Measurements from ENCODE around the gene KRTAP10-7. TPM values are rescaled to one million over a fixed set of nuclear protein-coding genes. Genes with fewer than 3 reads are reported as not detected.
"Not testable (repeated sequence)": the region's sequence is repeated elsewhere in the genome, so short reads cannot be mapped to it uniquely, and the experiment has no call there.

The KRTAP10-7 gene
- total and polyA plus RNA-seq, 2 donors (not counting 1 experiment from before 2014, with no cell fraction given), result not detected

DNA sequence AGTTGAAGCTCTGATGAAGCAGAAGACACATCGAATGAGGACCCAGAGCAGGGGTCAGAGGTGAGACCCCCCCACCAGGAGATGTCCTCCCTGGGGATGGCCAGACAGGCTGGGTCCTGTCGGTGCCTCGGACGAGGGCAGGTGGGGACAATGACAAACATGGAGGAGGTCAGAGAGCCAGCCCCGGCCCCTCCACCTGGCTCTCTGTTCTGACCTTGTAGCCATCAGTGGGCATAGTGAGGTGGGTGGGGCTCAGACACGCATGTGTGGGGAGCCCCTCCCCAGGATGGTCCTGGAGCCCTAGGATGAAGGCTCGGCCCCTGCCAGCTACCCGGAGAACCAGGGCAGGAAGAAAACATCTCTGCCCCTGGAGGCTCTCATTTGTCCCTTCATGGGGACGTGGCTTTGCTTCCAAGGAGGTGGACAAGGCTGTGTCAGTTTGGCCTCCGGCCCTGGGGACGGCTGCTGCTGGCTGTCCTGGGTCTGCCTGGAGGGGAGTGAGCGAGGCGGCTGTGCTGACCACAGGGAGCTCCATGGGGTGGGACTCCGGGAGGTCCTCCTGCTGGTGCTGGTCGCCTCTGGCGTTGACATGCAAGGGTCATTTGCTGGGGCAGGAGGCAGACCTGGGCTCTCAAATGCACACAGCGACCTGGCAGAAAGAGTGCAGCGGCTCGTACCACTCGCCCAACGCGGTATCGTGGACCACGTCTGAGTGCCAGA, 10.7 kb upstream of the KRTAP10-7 start:
- DNase-seq (ENCODE audit: low read depth in 2 of 2), result no peak
- Histone ChIP-seq H3K9me3 (ENCODE audit: control insufficient read depth, insufficient read depth, low read depth, low read length) (no peaks in the 10 kb centered on the region), H3K79me2 (ENCODE audit: control insufficient read depth, insufficient read depth, low read length) (no peaks in the 10 kb centered on the region), H3K36me3 (ENCODE audit: control insufficient read depth, insufficient read depth, low read length) (no peaks in the 10 kb centered on the region), H3K4me2 (ENCODE audit: extremely low read depth, insufficient read depth, low read length) (no peak overlapping the region), H4K20me1 (ENCODE audit: control insufficient read depth, extremely low read depth, insufficient read depth, low read length) (no peaks in the 10 kb centered on the region), H3K9ac (ENCODE audit: insufficient read depth, low read length) (no peak overlapping the region), H3K4me1 (ENCODE audit: control insufficient read depth, extremely low read depth, insufficient read depth, low read length) (no peaks in the 10 kb centered on the region), H2AFZ (ENCODE audit: low read length) (no peak overlapping the region), H3K27me3 (ENCODE audit: control insufficient read depth, insufficient read depth, low read length) (peaks cover 4% of the 10 kb centered on the region), H3K27ac (ENCODE audit: insufficient read depth, low read length) (no peak overlapping the region), H3K4me3 (replicated peaks in 1 of 4; ENCODE audit: control extremely low read depth in 1 of 4, insufficient read depth in 1 of 4, low read depth in 3 of 4, low read length in 4 of 4) (no peak overlapping the region)
- no peak for TF ChIP-seq EZH2 (IDR thresholded peaks at IDR 0.05; ENCODE audit: low read length, missing control alignments)
- TF ChIP-seq, protein P1, sequence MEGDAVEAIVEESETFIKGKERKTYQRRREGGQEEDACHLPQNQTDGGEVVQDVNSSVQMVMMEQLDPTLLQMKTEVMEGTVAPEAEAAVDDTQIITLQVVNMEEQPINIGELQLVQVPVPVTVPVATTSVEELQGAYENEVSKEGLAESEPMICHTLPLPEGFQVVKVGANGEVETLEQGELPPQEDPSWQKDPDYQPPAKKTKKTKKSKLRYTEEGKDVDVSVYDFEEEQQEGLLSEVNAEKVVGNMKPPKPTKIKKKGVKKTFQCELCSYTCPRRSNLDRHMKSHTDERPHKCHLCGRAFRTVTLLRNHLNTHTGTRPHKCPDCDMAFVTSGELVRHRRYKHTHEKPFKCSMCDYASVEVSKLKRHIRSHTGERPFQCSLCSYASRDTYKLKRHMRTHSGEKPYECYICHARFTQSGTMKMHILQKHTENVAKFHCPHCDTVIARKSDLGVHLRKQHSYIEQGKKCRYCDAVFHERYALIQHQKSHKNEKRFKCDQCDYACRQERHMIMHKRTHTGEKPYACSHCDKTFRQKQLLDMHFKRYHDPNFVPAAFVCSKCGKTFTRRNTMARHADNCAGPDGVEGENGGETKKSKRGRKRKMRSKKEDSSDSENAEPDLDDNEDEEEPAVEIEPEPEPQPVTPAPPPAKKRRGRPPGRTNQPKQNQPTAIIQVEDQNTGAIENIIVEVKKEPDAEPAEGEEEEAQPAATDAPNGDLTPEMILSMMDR (conservative IDR thresholded peaks at IDR 0.05 in 1 of 2, IDR thresholded peaks at IDR 0.05 in 1 of 2; ENCODE audit: low read depth in 1 of 2, low read length in 2 of 2), result no peak

DNA sequence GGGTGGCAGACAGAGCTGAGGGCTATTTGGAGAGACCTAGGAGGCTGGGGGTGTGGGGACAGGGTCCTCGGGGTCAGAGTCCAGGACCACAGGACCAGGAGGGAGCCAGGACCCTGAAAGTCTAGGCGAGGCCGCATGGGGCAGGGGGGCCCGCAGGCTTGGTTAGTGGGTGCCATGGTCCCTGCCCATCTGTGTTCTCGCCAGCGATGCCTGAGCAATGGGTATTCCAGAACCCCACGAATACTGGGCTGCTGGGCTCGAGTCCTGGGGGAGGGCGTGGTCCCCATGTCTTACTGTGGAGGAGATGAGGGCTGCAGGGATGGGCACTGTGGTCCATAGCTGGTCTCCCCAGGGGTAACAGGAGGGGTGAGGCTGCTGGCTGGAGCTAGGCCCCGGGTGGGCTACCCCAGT, 10.1 kb upstream of the KRTAP10-7 start:
- Histone ChIP-seq H3K27me3 (ENCODE audit: control insufficient read depth, insufficient read depth, low read length) (peaks cover 4% of the 10 kb centered on the region), H3K9me3 (ENCODE audit: control insufficient read depth, insufficient read depth, low read depth, low read length) (no peaks in the 10 kb centered on the region), H3K36me3 (ENCODE audit: control insufficient read depth, insufficient read depth, low read length) (no peaks in the 10 kb centered on the region), H3K4me2 (ENCODE audit: extremely low read depth, insufficient read depth, low read length) (no peak overlapping the region), H3K27ac (ENCODE audit: insufficient read depth, low read length) (no peak overlapping the region), H3K4me1 (ENCODE audit: control insufficient read depth, extremely low read depth, insufficient read depth, low read length) (no peaks in the 10 kb centered on the region), H3K79me2 (ENCODE audit: control insufficient read depth, insufficient read depth, low read length) (no peaks in the 10 kb centered on the region), H3K9ac (ENCODE audit: insufficient read depth, low read length) (no peak overlapping the region), H2AFZ (ENCODE audit: low read length) (no peak overlapping the region), H3K4me3 (replicated peaks in 1 of 4; ENCODE audit: control extremely low read depth in 1 of 4, insufficient read depth in 1 of 4, low read depth in 3 of 4, low read length in 4 of 4) (no peak overlapping the region), H4K20me1 (ENCODE audit: control insufficient read depth, extremely low read depth, insufficient read depth, low read length) (no peaks in the 10 kb centered on the region)
- no peak for DNase-seq (ENCODE audit: low read depth in 2 of 2)
- no peak for TF ChIP-seq EZH2 (IDR thresholded peaks at IDR 0.05; ENCODE audit: low read length, missing control alignments)
- TF ChIP-seq, protein P1 (conservative IDR thresholded peaks at IDR 0.05 in 1 of 2, IDR thresholded peaks at IDR 0.05 in 1 of 2; ENCODE audit: low read depth in 1 of 2, low read length in 2 of 2), result no peak

DNA sequence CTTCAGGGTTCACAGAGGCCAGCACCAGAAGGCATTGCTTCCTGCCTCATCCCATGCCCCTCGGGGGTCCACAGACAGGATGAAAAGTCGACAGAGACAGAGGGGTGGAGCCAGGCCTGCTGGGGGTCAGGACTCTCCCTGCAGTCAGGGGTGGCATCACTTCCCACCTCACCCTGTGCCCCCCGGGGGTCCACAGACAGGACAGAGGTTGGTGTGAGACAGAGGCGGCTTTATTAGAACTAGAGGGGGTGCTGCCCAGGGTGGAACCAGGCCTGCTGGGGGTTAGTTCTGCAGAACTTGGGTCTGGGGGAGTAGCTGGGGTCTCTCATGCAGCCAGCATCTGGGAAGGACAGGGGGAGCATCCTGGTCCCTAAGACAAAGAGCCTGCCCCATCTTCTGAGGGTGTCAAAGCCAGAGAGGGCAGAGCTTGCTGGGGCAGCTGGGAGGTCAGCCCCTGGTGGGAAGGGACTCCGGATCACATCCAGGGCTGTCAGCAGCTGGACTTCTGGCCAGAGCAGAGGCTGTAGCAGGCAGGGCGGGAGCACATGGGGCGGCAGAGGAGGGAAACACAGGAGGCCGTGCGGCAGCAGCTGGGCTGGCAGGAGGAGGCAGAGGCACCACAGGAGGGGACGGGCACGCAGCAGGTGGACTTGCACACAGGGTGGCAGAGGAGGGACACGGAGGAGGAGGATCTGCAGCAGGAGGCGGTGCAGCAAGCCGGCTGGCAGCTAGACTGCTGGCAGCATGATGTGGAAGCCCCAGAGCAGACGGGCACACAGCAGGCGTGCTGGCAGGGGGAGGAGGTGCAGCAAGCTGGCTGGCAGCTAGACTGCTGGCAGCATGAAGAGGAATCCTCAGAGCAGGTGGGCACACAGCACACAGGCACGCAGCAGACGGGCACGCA, 9.2 kb upstream of the KRTAP10-7 start:
- H3K4me1 ChIP-seq (ENCODE audit: control insufficient read depth, extremely low read depth, insufficient read depth, low read length); H2AFZ ChIP-seq (ENCODE audit: low read length); H3K27ac ChIP-seq (ENCODE audit: insufficient read depth, low read length); H3K4me3 ChIP-seq (replicated peaks in 1 of 4; ENCODE audit: control extremely low read depth in 1 of 4, insufficient read depth in 1 of 4, low read depth in 3 of 4, low read length in 4 of 4); H3K4me2 ChIP-seq (ENCODE audit: extremely low read depth, insufficient read depth, low read length); H3K79me2 ChIP-seq (ENCODE audit: control insufficient read depth, insufficient read depth, low read length); H3K36me3 ChIP-seq (ENCODE audit: control insufficient read depth, insufficient read depth, low read length); H3K27me3 ChIP-seq (ENCODE audit: control insufficient read depth, insufficient read depth, low read length); DNase-seq (ENCODE audit: low read depth in 2 of 2); H3K9me3 ChIP-seq (ENCODE audit: control insufficient read depth, insufficient read depth, low read depth, low read length); H4K20me1 ChIP-seq (ENCODE audit: control insufficient read depth, extremely low read depth, insufficient read depth, low read length); H3K9ac ChIP-seq (ENCODE audit: insufficient read depth, low read length): not testable (repeated sequence)

DNA sequence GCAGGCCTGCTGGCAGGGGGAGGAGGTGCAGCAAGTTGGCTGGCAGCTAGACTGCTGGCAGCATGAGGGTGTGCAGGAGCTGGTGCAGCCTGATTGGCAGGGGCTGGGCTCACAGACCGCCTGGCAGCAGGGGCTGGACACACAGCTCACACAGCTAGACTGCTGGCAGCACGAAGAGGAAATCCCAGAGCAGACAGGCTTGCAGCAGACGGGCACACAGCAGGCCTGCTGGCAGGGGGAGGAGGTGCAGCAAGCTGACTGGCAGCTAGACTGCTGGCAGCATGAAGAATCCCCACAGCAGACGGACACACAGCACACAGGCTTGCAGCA, 8.6 kb upstream of the KRTAP10-7 start:
- H4K20me1 ChIP-seq (ENCODE audit: control insufficient read depth, extremely low read depth, insufficient read depth, low read length); H3K4me3 ChIP-seq (replicated peaks in 1 of 4; ENCODE audit: control extremely low read depth in 1 of 4, insufficient read depth in 1 of 4, low read depth in 3 of 4, low read length in 4 of 4); H3K27me3 ChIP-seq (ENCODE audit: control insufficient read depth, insufficient read depth, low read length); H3K4me2 ChIP-seq (ENCODE audit: extremely low read depth, insufficient read depth, low read length); H3K27ac ChIP-seq (ENCODE audit: insufficient read depth, low read length); H3K4me1 ChIP-seq (ENCODE audit: control insufficient read depth, extremely low read depth, insufficient read depth, low read length); H3K9me3 ChIP-seq (ENCODE audit: control insufficient read depth, insufficient read depth, low read depth, low read length); H2AFZ ChIP-seq (ENCODE audit: low read length); H3K36me3 ChIP-seq (ENCODE audit: control insufficient read depth, insufficient read depth, low read length); H3K79me2 ChIP-seq (ENCODE audit: control insufficient read depth, insufficient read depth, low read length); DNase-seq (ENCODE audit: low read depth in 2 of 2); H3K9ac ChIP-seq (ENCODE audit: insufficient read depth, low read length): not testable (repeated sequence)
